GM18907 (cell line): ENCODE results near the gene RPS14.

Source experiments
- ATAC-seq: cut with Tn5 transposase; IDR thresholded peaks from one replicate; pipeline ENCODE4 v1.9.1; 2021; ENCODE audit warnings: mild to moderate bottlenecking, moderate library complexity; ENCODE audit not compliant: unreplicated experiment

The RPS14 gene

GRCh38 chr5:150449517-150450339 lies at the start of gene RPS14:
Gene RPS14 (minus strand): TSS chr5:150449739. CDS start chr5:150447733, 2,006 bp downstream.
- ATAC-seq, result peak; percentile 93

GRCh38 chr5:150498971-150499370 lies 49.4 kb upstream of the RPS14 start:
- no peak for ATAC-seq

DNA sequence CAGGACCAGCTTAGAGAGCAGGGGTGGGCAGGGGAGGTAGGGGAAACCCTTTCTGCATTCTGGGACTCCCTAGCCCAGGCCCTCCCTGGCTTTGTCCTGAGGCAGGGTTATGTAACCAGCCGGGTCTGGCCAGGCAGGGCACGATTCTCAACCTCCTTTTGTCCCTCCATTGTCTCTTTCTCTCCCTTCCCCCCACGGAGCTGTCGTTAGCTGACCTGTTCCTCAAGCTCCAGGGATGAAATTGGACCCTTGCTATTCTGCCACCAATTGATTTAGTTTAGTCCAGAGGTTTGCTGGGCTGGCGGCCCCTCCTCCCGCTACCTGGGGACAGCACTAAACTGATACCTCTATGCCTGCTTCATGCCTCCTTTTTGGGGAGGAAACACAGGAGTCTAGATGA lies 49.0 kb upstream of the RPS14 start:
- no peak for ATAC-seq

DNA sequence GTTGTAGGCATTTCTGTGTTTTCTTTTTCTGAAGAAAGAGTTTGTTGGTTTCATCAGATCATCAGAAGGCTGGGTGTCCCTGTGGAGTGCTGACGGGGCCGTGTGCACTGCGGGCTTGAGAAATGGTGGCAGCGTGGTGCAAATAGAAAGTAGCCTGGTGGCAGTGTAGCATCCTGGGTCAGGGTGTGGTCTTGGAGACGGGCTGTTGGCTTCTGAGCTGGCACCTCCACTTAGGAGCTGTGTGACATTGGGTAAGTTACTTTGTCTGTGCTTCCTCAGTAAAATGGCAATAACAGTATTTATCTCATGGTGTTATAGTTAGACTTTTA lies 48.4 kb upstream of the RPS14 start:
- no peak for ATAC-seq

GRCh38 chr5:150497274-150497988 lies 47.9 kb upstream of the RPS14 start:
- no peak for ATAC-seq

DNA sequence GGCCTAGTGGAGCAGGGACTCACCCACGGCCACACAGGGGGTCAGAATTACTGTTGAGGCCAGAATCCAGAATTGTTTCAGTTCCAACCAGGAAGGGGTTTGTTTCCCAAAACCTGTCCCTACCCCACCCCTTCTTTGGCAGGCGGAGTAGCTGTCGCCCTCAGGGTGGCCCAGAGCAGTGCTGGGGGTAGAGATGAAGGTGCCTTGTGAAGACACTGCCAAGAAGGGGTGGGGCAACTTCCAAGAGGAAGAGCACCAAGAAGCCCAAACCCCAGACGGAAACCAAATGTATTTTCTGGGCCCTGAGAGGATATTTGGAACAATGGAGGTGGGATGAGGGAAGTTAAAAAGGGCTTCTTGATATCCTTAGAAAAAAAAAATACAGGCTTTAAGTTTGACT lies 47.0 kb upstream of the RPS14 start:
- no peak for ATAC-seq

DNA sequence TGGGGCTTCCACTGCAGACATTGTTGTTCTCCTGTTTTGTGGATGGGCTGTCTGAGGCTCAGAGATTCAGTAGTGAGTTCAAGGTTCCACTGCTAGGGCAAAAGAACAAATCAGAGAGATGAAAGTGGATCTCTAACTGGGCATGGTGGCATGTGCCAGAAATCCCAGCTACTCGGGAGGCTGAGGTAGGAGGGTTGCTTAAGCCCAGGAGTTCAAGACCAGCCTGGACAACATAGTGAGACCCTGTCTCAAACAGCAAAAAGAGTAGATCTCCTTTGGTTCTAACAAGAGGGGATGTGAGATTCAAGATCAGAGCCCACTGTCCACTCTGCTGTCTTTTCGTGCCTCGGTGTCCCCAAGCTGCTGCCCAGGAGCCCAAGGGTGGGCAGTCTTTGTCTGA lies 46.6 kb upstream of the RPS14 start:
- ATAC-seq, result no peak

DNA sequence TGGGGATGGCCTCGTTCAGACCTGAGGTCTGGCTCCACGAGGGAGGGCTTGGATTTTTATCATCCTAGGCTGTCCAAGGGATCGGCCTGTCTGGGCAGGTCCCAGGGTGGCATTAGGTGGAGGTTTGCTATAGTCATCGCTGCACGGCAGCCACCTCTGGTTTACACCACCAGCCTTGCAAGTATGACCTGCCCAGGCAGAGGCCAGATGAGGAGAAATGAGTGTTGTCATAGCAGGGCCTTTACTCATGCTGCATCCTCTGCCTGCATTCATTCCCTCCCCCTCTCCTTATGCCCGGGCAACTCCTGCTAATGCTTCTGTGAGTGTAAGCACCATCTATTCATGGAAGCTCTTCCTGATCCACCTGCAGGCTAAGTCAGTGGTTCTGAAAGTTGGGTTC lies 43.1 kb upstream of the RPS14 start:
- no peak for ATAC-seq

- ATAC-seq, result no peak
Observed at GRCh38 chr5:150491876-150492275, 42.3 kb upstream of the RPS14 start.

DNA sequence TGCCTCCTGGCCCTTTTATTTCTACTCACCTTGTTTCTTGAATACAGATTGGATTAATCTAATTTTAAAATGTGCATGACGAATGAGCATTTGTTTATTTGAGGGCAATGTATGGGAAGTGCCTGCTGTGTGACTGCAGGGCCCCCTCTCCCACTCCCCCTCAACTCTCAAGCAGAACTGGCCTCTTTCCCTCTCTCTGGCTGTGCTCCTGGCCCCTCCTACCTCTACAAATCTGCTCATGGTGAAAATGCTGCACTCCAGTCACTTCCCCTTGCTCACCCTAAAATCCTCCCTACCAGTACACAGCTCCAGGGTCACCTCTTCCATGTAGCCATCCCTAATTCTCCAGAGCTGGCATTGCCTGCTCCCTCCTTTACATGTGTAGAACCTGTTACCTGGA lies 41.2 kb upstream of the RPS14 start:
- no peak for ATAC-seq

- no peak for ATAC-seq
Observed at GRCh38 chr5:150490296-150490669, 40.7 kb upstream of the RPS14 start.

GRCh38 chr5:150489360-150490295 lies 40.1 kb upstream of the RPS14 start:
- peak; percentile 80 for ATAC-seq

GRCh38 chr5:150488519-150489359 lies 39.2 kb upstream of the RPS14 start:
- no peak for ATAC-seq

DNA sequence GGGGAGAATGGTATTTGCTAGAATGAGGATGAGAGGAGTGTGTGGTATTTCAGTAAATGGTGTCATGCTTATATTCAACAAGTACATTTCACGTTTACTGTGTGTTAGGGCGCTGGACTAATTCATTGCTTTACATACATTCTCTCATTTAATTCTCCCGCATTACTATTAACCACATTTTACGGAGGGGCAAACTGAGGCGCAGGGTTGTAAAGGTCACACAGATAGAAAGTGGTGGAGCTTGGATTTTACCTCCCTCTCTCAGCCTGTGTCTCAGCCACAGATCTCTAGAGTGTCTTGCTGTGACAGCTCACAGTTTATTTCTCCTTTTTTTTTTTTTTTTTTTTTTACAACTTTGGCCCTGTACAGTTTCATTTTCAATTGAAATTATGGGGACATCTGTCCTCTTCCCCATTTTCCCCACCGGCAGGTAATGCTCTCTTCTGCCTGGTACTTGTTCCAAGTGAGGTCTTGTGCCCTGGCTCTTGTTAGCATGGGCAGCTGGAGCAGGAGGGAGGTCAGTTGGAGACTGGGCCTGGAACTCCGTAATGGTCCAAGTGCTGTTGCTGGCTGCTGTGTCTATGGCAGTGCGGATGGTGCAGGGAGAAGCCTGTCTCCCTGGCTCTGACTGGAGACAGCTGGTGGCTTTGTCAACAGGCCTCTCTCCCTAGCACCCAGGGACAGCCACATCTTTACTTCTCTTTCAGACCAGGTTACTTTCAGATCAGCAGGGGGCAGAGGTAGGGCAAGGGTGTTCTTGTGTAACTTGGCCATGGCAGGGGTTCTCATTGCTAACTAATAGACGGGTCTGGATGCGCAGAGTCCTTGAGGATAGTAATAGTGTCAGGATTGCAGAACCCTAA lies 37.9 kb upstream of the RPS14 start:
- peak; percentile 27 for ATAC-seq

- no peak for ATAC-seq
Observed at GRCh38 chr5:150486402-150487198, 37.1 kb upstream of the RPS14 start.

DNA sequence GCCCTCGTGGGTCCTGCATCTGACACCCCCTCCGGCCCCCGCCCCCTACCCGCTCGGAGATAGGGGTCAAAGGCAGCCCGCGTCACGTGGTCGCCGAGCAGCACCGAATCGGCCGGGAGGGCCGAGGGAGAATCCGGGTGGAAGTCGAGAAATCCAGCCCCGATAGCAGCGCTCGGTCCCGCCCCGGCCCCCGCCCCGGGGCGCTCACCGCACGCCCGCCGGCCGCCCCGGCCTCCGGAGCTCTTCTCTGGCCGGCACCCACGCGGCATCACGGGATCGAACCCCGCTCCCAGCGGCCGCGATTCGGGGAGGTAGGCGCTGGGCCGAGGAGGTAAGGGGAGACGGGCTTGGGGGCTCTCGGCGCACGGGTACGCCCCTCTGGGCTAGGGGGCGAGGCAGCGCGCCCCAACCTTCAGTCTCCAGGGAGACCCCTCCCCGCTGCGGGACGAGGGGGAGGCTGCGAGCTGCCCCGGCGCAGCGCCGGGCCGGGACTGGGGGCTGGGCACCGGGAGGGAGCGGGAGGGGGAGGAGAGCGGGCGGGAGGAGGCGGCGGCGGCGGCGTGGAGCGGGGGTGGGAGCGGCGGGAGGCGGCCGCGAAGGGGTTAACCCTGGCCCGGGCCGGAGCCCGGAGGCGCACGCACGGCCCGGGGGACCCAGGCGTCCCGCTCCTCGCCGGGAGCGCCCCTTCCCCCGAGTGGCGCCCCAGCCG lies 36.3 kb upstream of the RPS14 start:
- ATAC-seq, result no peak

DNA sequence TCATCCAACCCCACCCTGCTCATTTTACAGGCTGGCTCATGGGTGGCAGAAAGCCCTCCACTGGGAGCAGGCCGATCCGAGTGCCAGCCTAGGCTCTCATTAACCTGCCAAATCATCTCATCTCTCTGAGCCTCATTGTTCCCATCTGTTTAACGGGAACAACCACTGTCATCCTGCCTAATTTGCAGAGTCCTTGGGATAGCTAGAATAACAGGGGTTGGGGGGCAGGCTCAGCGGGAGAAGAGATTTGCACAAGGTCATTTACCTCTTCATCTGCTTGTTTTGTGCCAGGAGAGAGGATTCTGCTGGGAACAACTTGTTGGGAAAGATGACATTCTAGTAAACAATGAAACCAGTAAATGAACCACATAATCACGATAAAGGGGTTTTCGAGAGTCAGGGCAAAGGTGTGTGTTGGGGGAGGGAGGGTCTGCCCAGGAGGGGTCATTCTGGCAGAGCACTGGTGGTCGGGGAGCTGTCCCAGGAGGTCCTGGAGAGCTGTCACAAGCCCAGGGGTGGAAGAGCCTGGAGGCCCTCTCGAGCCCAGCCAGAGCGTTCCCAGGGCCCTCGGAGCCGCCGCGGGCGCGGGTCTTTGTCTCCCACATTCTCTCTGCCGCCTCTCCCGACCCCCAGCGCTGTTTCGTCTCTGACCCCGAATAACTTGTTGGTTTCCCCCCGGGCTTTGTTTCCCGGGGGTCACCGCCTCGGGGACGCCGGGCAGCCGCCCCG lies 35.6 kb upstream of the RPS14 start:
- no peak for ATAC-seq
